CD14-positive monocyte (primary cell): Measurements from ENCODE around the gene KIFC3. TPM values are rescaled to one million over a fixed set of nuclear protein-coding genes. Genes with fewer than 3 reads are reported as not detected.
A peak's percentile ranks its signal among the peaks of the same experiment; 100 is the strongest.
"Not testable (repeated sequence)": the region's sequence is repeated elsewhere in the genome, so short reads cannot be mapped to it uniquely, and the experiment has no call there.

ENCODE experiments used
- DNase-seq, 3 donors: peaks; one replicate each; pipeline ENCODE4 v3.0.0-alpha.2; 2011 to 2022
- H2AFZ ChIP-seq: 2 replicates; pipeline ENCODE4 v1.6.0; 2012; ENCODE audit warnings: mild to moderate bottlenecking, low read depth, low read length, inconsistent platforms; ENCODE audit not compliant: insufficient read depth, poor library complexity, severe bottlenecking
- H3K27ac ChIP-seq, 2 donors: 1 replicate in 1 of 2; 2 replicates in 1 of 2; pipeline ENCODE4 v1.5.1; 2012 to 2013; ENCODE audit warnings: low read length in 2 of 2, control low read depth in 1 of 2, inconsistent platforms in 1 of 2, low read depth in 1 of 2, mild to moderate bottlenecking in 1 of 2
- H3K27me3 ChIP-seq, 2 donors: one replicate each; pipeline versions ENCODE4 v1.6.0 to v1.6.1; 2011 to 2013; ENCODE audit warnings: low read length in 2 of 2; ENCODE audit not compliant: control insufficient read depth in 2 of 2, insufficient read depth in 2 of 2
- H3K36me3 ChIP-seq, 2 donors: replicated peaks in 1 of 2; 1 replicate in 1 of 2; 2 replicates in 1 of 2; pipeline versions ENCODE4 v1.5.1 to v1.6.1; 2012 to 2013; ENCODE audit warnings: low read length in 2 of 2, control low read depth in 1 of 2, inconsistent platforms in 1 of 2, mild to moderate bottlenecking in 1 of 2; ENCODE audit not compliant: insufficient read depth in 2 of 2, control insufficient read depth in 1 of 2
- H3K4me1 ChIP-seq, 2 donors: 1 replicate in 1 of 2; 2 replicates in 1 of 2; pipeline versions ENCODE4 v1.5.1 to v1.6.1; 2012 to 2013; ENCODE audit warnings: low read length in 2 of 2, control low read depth in 1 of 2, inconsistent platforms in 1 of 2, mild to moderate bottlenecking in 1 of 2, moderate library complexity in 1 of 2; ENCODE audit not compliant: insufficient read depth in 2 of 2, control insufficient read depth in 1 of 2
- H3K4me2 ChIP-seq: replicated peaks from 2 replicates; pipeline ENCODE3; 2012; ENCODE audit warnings: low read length, moderate library complexity, mild to moderate bottlenecking; ENCODE audit not compliant: poor library complexity, severe bottlenecking; ENCODE audit errors: extremely low read depth
- H3K4me3 ChIP-seq, 3 experiments: fragments of 200-600 bp in 1 of 3; sonication (generic) in 1 of 3; replicated peaks in 1 of 3; 1 replicate in 2 of 3; 2 replicates in 1 of 3; pipeline ENCODE4 v1.5.1; 2011 to 2013; ENCODE audit warnings: low read length in 3 of 3, mild to moderate bottlenecking in 3 of 3, control low read depth in 2 of 3, low read depth in 2 of 3, inconsistent platforms in 1 of 3, moderate library complexity in 1 of 3
- H3K79me2 ChIP-seq: 2 replicates; pipeline ENCODE4 v1.6.0; 2012; ENCODE audit warnings: mild to moderate bottlenecking, control low read depth, inconsistent platforms, low read length, moderate library complexity; ENCODE audit not compliant: insufficient read depth
- H3K9ac ChIP-seq: 2 replicates; pipeline ENCODE4 v1.6.0; 2017; ENCODE audit warnings: low read length, mild to moderate bottlenecking; ENCODE audit not compliant: insufficient read depth, poor library complexity, severe bottlenecking
- H3K9me3 ChIP-seq, 2 donors: replicated peaks in 1 of 2; 1 replicate in 1 of 2; 2 replicates in 1 of 2; pipeline versions ENCODE4 v1.5.1 to v1.6.1; 2012 to 2013; ENCODE audit warnings: low read length in 2 of 2, control low read depth in 1 of 2; ENCODE audit not compliant: control insufficient read depth in 1 of 2, insufficient read depth in 1 of 2
- H4K20me1 ChIP-seq: 2 replicates; pipeline ENCODE4 v1.6.0; 2012; ENCODE audit warnings: mild to moderate bottlenecking, low read length, control low read depth, moderate library complexity; ENCODE audit not compliant: insufficient read depth
- H3K27ac Mint-ChIP-seq, 7 donors: one replicate each; pipeline ENCODE4 v1.8.0; 2020; ENCODE audit warnings: mild to moderate bottlenecking in 7 of 7, mixed read lengths in 7 of 7, moderate library complexity in 6 of 7, inconsistent platforms in 2 of 7
- H3K27me3 Mint-ChIP-seq, 3 donors: one replicate each; pipeline ENCODE4 v1.8.0; 2021 to 2022; ENCODE audit warnings: low read depth in 3 of 3, mild to moderate bottlenecking in 3 of 3, mixed read lengths in 3 of 3, moderate library complexity in 3 of 3, inconsistent platforms in 1 of 3
- H3K36me3 Mint-ChIP-seq, 2 donors: one replicate each; pipeline ENCODE4 v1.8.0; 2020; ENCODE audit warnings: mixed read lengths in 2 of 2, inconsistent platforms in 1 of 2, mild to moderate bottlenecking in 1 of 2
- H3K4me1 Mint-ChIP-seq: one replicate; pipeline ENCODE4 v1.8.0; 2020; ENCODE audit warnings: mild to moderate bottlenecking, mixed read lengths
- H3K4me3 Mint-ChIP-seq, 2 donors: one replicate each; pipeline ENCODE4 v1.8.0; 2020; ENCODE audit warnings: mild to moderate bottlenecking in 2 of 2, mixed read lengths in 2 of 2, moderate library complexity in 1 of 2
- H3K9me3 Mint-ChIP-seq, 7 donors: one replicate each; pipeline ENCODE4 v1.8.0; 2020 to 2022; ENCODE audit warnings: mixed read lengths in 7 of 7, mild to moderate bottlenecking in 6 of 7, moderate library complexity in 6 of 7, inconsistent platforms in 2 of 7
- CTCF ChIP-seq: fragments of 200-600 bp; IDR thresholded peaks from one replicate; pipeline ENCODE4 v1.8.0; 2022; ENCODE audit warnings: antibody characterized with exemption, mild to moderate bottlenecking
- WGBS: methylation state at CpG from one replicate; pipeline ENCODE4 v1.1.5; 2013; ENCODE audit warnings: missing lambda C conversion rate; ENCODE audit not compliant: insufficient coverage; 5-methylcytosine and 5-hydroxymethylcytosine counted together
- intact Hi-C, 2 donors: fragments of 100-400 bp; cut with micrococcal nuclease; formaldehyde crosslinking; loops; one replicate each; pipeline versions ENCODE4 v1.15.0 to v1.15.1; 2023
- polyA plus RNA-seq, 3 donors: library from polyadenylated mRNA; depleted of rRNA in 1 of 3; unstranded in 2 of 3; stranded (reverse) in 1 of 3; fragments of 300-500 nt in 2 of 3; fragments of >200 nt in 1 of 3; fragmentation: Illumina TruSeq in 2 of 3; gene quantifications; 1 replicate in 2 of 3; 2 replicates in 1 of 3; pipeline ENCODE4 v1.2.3, GENCODE V29; 2012 to 2021

KIFC3 gene
- polyA plus RNA-seq, 3 donors, result 0.24 to 1.7 TPM; not detected in 1

DNA sequence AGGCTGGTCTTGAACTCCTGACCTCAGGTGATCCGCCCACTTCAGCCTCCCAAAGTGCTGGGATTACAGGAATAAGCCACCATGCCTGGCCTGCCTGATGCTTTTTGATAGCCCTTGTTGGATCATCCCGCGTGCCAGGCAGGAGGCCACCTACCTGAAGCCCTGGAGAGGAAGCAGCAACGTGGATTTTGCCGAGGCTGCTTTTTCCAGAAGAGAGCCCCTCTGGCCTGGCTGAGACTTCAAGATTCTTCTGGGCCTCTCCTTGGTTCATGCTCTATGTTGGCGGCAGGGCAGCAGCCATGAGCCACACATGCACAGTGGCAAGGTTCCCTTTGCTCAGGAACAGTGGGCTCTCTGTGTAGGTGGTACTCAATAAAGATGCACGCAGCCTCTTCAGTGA, 55.2 kb downstream of the KIFC3 start:
- H3K27ac Mint-ChIP-seq, result peak overlapping the region in 1 of 7 donors; percentile 26
- no peak overlapping the region for H3K4me3 Mint-ChIP-seq

GRCh38 chr16:57746316-57746715, 56.0 kb downstream of the KIFC3 start:
- H3K9me3 ChIP-seq, H3K4me3 Mint-ChIP-seq, DNase-seq, H3K9ac ChIP-seq, H2AFZ ChIP-seq, H3K4me3 ChIP-seq, H3K4me1 ChIP-seq, H3K4me1 Mint-ChIP-seq, H3K27me3 ChIP-seq, H4K20me1 ChIP-seq, intact Hi-C loops, H3K27ac ChIP-seq, H3K27me3 Mint-ChIP-seq, H3K79me2 ChIP-seq, H3K4me2 ChIP-seq, H3K9me3 Mint-ChIP-seq: not testable (repeated sequence)
- Mint-ChIP-seq H3K27ac (peak overlapping the region in 2 of 7 donors; percentile 13 to 49), H3K36me3 (peaks cover 28 to 49% of the 10 kb centered on the region in 2 donors)
- peaks cover 25 to 53% of the 10 kb centered on the region in 2 donors for H3K36me3 ChIP-seq
- WGBS, result 93% methylated on average over 6 of the region's 7 CpGs

More for the DNA sequence above, 55.2 kb downstream of the KIFC3 start:
- Histone ChIP-seq H3K36me3 (peaks cover 31 to 53% of the 10 kb centered on the region in 2 donors), H3K9me3 (no peaks in the 10 kb centered on the region), H2AFZ (no peak overlapping the region), H4K20me1 (no peaks in the 10 kb centered on the region), H3K27ac (no peak overlapping the region), H3K9ac (no peak overlapping the region), H3K4me1 (no peaks in the 10 kb centered on the region), H3K4me3 (no peak overlapping the region), H3K79me2 (no peaks in the 10 kb centered on the region), H3K27me3 (no peaks in the 10 kb centered on the region), H3K4me2 (no peak overlapping the region)
- TF ChIP-seq CTCF, result no peak
- H3K4me1 Mint-ChIP-seq, result no peaks in the 10 kb centered on the region
- WGBS, result 99% methylated on average over 7 of the region's 7 CpGs
- H3K36me3 Mint-ChIP-seq, result peaks cover 33 to 50% of the 10 kb centered on the region in 2 donors
- no peaks in the 10 kb centered on the region for H3K27me3 Mint-ChIP-seq
- intact Hi-C loops, result no loop called here
- no peaks in the 10 kb centered on the region for H3K9me3 Mint-ChIP-seq
- DNase-seq, result no peak
